Upper lobe of left lung (tissue), 4 donors: ENCODE data around the gene CCDC167.

Source experiments
- CTCF ChIP-seq, 6 experiments: fragments of 450-650 bp in 4 of 6; fragments of 200-600 bp in 2 of 6; sonication (generic) in 2 of 6; IDR thresholded peaks; one replicate each; pipeline ENCODE4 v1.5.1; 2016 to 2019; ENCODE audit warnings: antibody characterized with exemption in 6 of 6
- EP300 ChIP-seq, 4 donors: sonication (generic); formaldehyde crosslinking; IDR thresholded peaks; one replicate each; pipeline ENCODE4 v1.5.1; 2017; ENCODE audit warnings: antibody characterized with exemption in 4 of 4, control low read depth in 2 of 4
- POLR2A ChIP-seq, 4 donors: fragments of 450-650 bp; IDR thresholded peaks; one replicate each; pipeline ENCODE4 v1.5.1; 2016 to 2017; ENCODE audit warnings: antibody characterized with exemption in 4 of 4, mild to moderate bottlenecking in 2 of 4

- TF ChIP-seq CTCF (IDR thresholded peaks at IDR 0.05) (no peak), POLR2A (IDR thresholded peaks at IDR 0.05) (no peak), EP300 (IDR thresholded peaks at IDR 0.05) (no peak)
Measured at GRCh38 chr6:37524025-37524969, 24.6 kb upstream of the CCDC167 start.
